Endodermal cell (in vitro differentiated cells): ENCODE results near the gene AKNAD1. TPM values are rescaled to one million over a fixed set of nuclear protein-coding genes. Genes with fewer than 3 reads are reported as not detected.

ENCODE experiments used
- DNase-seq: peaks from one replicate; pipeline ENCODE4 v3.0.0-alpha.2; 2017
- H3K27ac ChIP-seq: 2 replicates; pipeline ENCODE4 v1.5.1; 2013; ENCODE audit warnings: mild to moderate bottlenecking, low read depth, low read length, moderate library complexity
- H3K27me3 ChIP-seq: 2 replicates; pipeline ENCODE4 v1.6.1; 2013; ENCODE audit warnings: mild to moderate bottlenecking, low read length, moderate library complexity; ENCODE audit not compliant: insufficient read depth, control insufficient read depth, poor library complexity, severe bottlenecking
- H3K36me3 ChIP-seq: 2 replicates; pipeline ENCODE4 v1.7.0; 2013; ENCODE audit warnings: mild to moderate bottlenecking, low read length, moderate library complexity; ENCODE audit not compliant: control insufficient read depth, insufficient read depth
- H3K4me1 ChIP-seq: one replicate; pipeline ENCODE4 v1.7.0; 2013; ENCODE audit warnings: low read length; ENCODE audit not compliant: control insufficient read depth, insufficient read depth
- H3K4me3 ChIP-seq: 2 replicates; pipeline ENCODE4 v1.5.1; 2013; ENCODE audit warnings: mild to moderate bottlenecking, low read length, moderate library complexity
- H3K9ac ChIP-seq: 2 replicates; pipeline ENCODE4 v1.6.1; 2013; ENCODE audit warnings: mild to moderate bottlenecking, low read length, moderate library complexity; ENCODE audit not compliant: poor library complexity, severe bottlenecking; ENCODE audit errors: extremely low read depth
- H3K9me3 ChIP-seq: 2 replicates; pipeline ENCODE4 v1.6.1; 2013; ENCODE audit warnings: mild to moderate bottlenecking, low read length, moderate library complexity; ENCODE audit not compliant: control insufficient read depth
- H3K27ac Mint-ChIP-seq: 2 replicates; pipeline ENCODE4 v1.8.0; 2020; ENCODE audit warnings: mixed read lengths
- H3K27me3 Mint-ChIP-seq: 2 replicates; pipeline ENCODE4 v1.8.0; 2021; ENCODE audit warnings: mild to moderate bottlenecking, mixed read lengths; ENCODE audit not compliant: insufficient read depth
- H3K36me3 Mint-ChIP-seq: 2 replicates; pipeline ENCODE4 v1.8.0; 2020; ENCODE audit warnings: low read depth, mixed read lengths
- H3K4me1 Mint-ChIP-seq: 2 replicates; pipeline ENCODE4 v1.8.0; 2020; ENCODE audit warnings: mixed read lengths
- H3K4me3 Mint-ChIP-seq: 2 replicates; pipeline ENCODE4 v1.8.0; 2020; ENCODE audit warnings: mild to moderate bottlenecking, moderate library complexity, mixed read lengths
- H3K9me3 Mint-ChIP-seq: 2 replicates; pipeline ENCODE4 v1.8.0; 2020; ENCODE audit warnings: mild to moderate bottlenecking, mixed read lengths
- CTCF ChIP-seq: fragments of 200-600 bp; sonication (generic); conservative IDR thresholded peaks from 2 replicates; pipeline ENCODE4 v1.5.0; 2021; ENCODE audit warnings: antibody characterized with exemption, mild to moderate bottlenecking
- WGBS, 2 experiments: methylation state at CpG; one replicate each; pipeline versions ENCODE4 v1.1.5 to v1.1.7; 2013; ENCODE audit warnings: missing lambda C conversion rate in 2 of 2, mixed read lengths in 1 of 2; ENCODE audit not compliant: insufficient coverage in 1 of 2, insufficient read length in 1 of 2; 5-methylcytosine and 5-hydroxymethylcytosine counted together
- total RNA-seq, 2 donors: library from RNA; stranded (reverse); fragmentation: NEBNext Ultra II Directional in 1 of 2; extraction: Animal tissue kit (Norgen Biotek cat#: 25700) in 1 of 2; gene quantifications; 2 replicates in 1 of 2; 3 replicates in 1 of 2; pipeline ENCODE4 v1.2.1, GENCODE V29; 2021

AKNAD1 gene
- total RNA-seq, 2 donors from 2014 or later, result 0.20 to 2.0 TPM

- peaks cover 5% of the 10 kb centered on the region for H3K4me1 ChIP-seq
- Mint-ChIP-seq H3K36me3 (no peaks in the 10 kb centered on the region), H3K27ac (no peak overlapping the region), H3K4me1 (peaks cover 5% of the 10 kb centered on the region), H3K4me3 (no peak overlapping the region), H3K9me3 (peaks cover 2% of the 10 kb centered on the region), H3K27me3 (peaks cover 2% of the 10 kb centered on the region)
- peaks cover 7% of the 10 kb centered on the region for H3K9me3 ChIP-seq
- no peak overlapping the region for H3K27ac ChIP-seq
- WGBS, 2 experiments, result 57 to 67% methylated on average over 3 of the region's 3 CpGs
- H3K4me3 ChIP-seq, result no peak overlapping the region
- H3K9ac ChIP-seq, result no peak overlapping the region
- H3K36me3 ChIP-seq, result no peaks in the 10 kb centered on the region
- no peak for TF ChIP-seq CTCF
- no peaks in the 10 kb centered on the region for H3K27me3 ChIP-seq
- no peak for DNase-seq
Observed at GRCh38 chr1:108823632-108824031, 33.3 kb downstream of the AKNAD1 start.

- H3K36me3 Mint-ChIP-seq, result peaks cover 2% of the 10 kb centered on the region
- no peak overlapping the region for H3K4me3 Mint-ChIP-seq
- peaks cover 11% of the 10 kb centered on the region for H3K4me1 Mint-ChIP-seq
- Histone ChIP-seq H3K27me3 (no peaks in the 10 kb centered on the region), H3K4me1 (peaks cover 2% of the 10 kb centered on the region), H3K4me3 (no peak overlapping the region), H3K27ac (no peak overlapping the region), H3K36me3 (no peaks in the 10 kb centered on the region), H3K9me3 (peaks cover 7% of the 10 kb centered on the region), H3K9ac (no peak overlapping the region)
- 93 to 94% methylated on average over 4 to 5 of the region's 5 CpGs for WGBS, 2 experiments
- peaks cover 2% of the 10 kb centered on the region for H3K27me3 Mint-ChIP-seq
- DNase-seq, result no peak
- no peak overlapping the region for H3K27ac Mint-ChIP-seq
- no peak for TF ChIP-seq CTCF
- H3K9me3 Mint-ChIP-seq, result peaks cover under 1% of the 10 kb centered on the region
Observed at GRCh38 chr1:108819878-108820277, 37.0 kb downstream of the AKNAD1 start.

GRCh38 chr1:108817811-108818210 is 39.1 kb downstream of the AKNAD1 start:
- Histone ChIP-seq H3K36me3 (no peaks in the 10 kb centered on the region), H3K9ac (no peak overlapping the region), H3K27ac (no peak overlapping the region), H3K4me1 (peaks cover 7% of the 10 kb centered on the region), H3K9me3 (peaks cover 7% of the 10 kb centered on the region), H3K4me3 (no peak overlapping the region), H3K27me3 (no peaks in the 10 kb centered on the region)
- H3K36me3 Mint-ChIP-seq, result peaks cover 2% of the 10 kb centered on the region
- no peaks in the 10 kb centered on the region for H3K9me3 Mint-ChIP-seq
- no peak for DNase-seq
- H3K4me1 Mint-ChIP-seq, result peaks cover 18% of the 10 kb centered on the region
- no peak overlapping the region for H3K27ac Mint-ChIP-seq
- no peak overlapping the region for H3K4me3 Mint-ChIP-seq
- H3K27me3 Mint-ChIP-seq, result no peaks in the 10 kb centered on the region
- peak; percentile 18 for TF ChIP-seq CTCF
